ENCODE results near the gene BRD4. TPM values are rescaled to one million over a fixed set of nuclear protein-coding genes. Genes with fewer than 3 reads are reported as not detected.

Gene BRD4
- total and polyA plus RNA-seq, 2 of the 13 experiments (the other 11 are each of a cell fraction or from before 2014, with no cell fraction given): 10.5 to 11.4 TPM

DNA sequence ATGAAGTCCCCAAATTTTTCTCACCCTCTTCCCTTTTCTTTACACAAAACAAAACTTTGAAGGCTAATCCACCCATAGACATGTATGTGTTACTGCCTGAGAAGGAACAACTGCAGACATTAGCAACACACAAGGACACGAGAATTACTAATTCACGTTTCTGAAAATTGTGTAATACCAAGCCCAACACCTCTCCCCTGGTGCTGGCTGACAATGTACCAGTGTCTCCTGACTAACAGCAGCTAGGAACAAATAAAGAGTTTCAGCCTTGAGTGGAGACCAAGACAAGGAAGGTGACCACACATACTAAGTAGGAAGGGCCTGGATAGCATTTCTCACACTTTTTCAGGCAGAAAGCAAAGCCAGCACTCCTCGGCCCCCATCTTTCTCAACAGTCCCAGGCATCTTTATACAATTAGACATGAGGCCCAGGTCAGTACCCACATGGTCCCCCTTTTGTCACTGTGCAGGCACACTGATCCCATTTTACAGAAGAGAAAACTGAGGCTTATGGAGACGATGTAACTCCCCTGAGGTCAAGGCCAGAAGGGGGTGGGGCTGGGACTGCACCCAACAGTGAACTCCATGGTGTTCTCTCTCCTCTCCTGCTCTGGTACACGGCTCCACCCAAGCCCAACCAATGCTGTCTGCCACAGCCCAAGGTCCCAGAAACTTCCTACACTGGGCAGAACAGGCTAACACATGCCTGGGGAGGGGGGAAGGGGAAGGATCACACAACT is 8.7 kb downstream of the BRD4 start (continued):
- TF ChIP-seq, protein P1, sequence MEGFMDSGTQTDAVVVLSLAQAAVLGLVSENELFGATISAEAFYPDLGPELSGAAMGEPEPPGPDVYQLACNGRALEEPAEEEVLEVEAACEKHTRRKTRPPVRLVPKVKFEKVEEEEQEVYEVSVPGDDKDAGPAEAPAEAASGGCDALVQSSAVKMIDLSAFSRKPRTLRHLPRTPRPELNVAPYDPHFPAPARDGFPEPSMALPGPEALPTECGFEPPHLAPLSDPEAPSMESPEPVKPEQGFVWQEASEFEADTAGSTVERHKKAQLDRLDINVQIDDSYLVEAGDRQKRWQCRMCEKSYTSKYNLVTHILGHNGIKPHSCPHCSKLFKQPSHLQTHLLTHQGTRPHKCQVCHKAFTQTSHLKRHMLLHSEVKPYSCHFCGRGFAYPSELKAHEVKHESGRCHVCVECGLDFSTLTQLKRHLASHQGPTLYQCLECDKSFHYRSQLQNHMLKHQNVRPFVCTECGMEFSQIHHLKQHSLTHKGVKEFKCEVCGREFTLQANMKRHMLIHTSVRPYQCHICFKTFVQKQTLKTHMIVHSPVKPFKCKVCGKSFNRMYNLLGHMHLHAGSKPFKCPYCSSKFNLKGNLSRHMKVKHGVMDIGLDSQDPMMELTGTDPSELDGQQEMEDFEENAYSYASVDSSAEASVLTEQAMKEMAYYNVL (CRISPR knock-in tag; IDR thresholded peaks at IDR 0.05; ENCODE audit: borderline replicate concordance): no peak
- TF ChIP-seq FOXA3 (CRISPR knock-in tag; IDR thresholded peaks at IDR 0.05) (no peak), NCOA2 (CRISPR knock-in tag; IDR thresholded peaks at IDR 0.05) (no peak), PCBP1 (IDR thresholded peaks at IDR 0.05; ENCODE audit: borderline replicate concordance, low read depth, low read length) (no peak), XBP1 (CRISPR knock-in tag; IDR thresholded peaks at IDR 0.05) (no peak), ZNF17 (CRISPR knock-in tag; IDR thresholded peaks at IDR 0.05) (no peak), MEF2D (CRISPR knock-in tag; IDR thresholded peaks at IDR 0.05) (0 out of 2 replicates have a peak, but pooled peaks have one; percentile 34), ZBTB7A (CRISPR knock-in tag; IDR thresholded peaks at IDR 0.05) (no peak), SOX6 (IDR thresholded peaks at IDR 0.05) (no peak), SOX6 (CRISPR knock-in tag; IDR thresholded peaks at IDR 0.05) (0 out of 2 replicates have a peak, but pooled peaks have one; percentile 13), TRIM24 (CRISPR knock-in tag; IDR thresholded peaks at IDR 0.05) (no peak), ZNF282 (IDR thresholded peaks at IDR 0.05; ENCODE audit: partially characterized antibody) (no peak), AKAP8 (CRISPR knock-in tag; IDR thresholded peaks at IDR 0.05) (no peak), SYNCRIP (IDR thresholded peaks at IDR 0.05; ENCODE audit: insufficient read depth, low read depth, low read length) (no peak), ERF (CRISPR knock-in tag; IDR thresholded peaks at IDR 0.05) (no peak), ATF7 (IDR thresholded peaks at IDR 0.05) (no peak), ATF7 (CRISPR knock-in tag; IDR thresholded peaks at IDR 0.05) (no peak), IKZF4 (CRISPR knock-in tag; IDR thresholded peaks at IDR 0.05; ENCODE audit: borderline replicate concordance, low read depth, not compliant biosample characterization) (no peak), NPAS2 (CRISPR knock-in tag; IDR thresholded peaks at IDR 0.05; ENCODE audit: borderline replicate concordance) (no peak), HHEX (CRISPR knock-in tag; IDR thresholded peaks at IDR 0.05) (no peak)
- TF ChIP-seq, protein P2, sequence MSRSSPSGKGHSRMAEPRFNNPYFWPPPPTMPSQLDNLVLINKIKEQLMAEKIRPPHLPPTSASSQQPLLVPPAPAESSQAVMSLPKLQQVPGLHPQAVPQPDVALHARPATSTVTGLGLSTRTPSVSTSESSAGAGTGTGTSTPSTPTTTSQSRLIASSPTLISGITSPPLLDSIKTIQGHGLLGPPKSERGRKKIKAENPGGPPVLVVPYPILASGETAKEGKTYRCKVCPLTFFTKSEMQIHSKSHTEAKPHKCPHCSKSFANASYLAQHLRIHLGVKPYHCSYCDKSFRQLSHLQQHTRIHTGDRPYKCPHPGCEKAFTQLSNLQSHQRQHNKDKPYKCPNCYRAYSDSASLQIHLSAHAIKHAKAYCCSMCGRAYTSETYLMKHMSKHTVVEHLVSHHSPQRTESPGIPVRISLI (CRISPR knock-in tag; IDR thresholded peaks at IDR 0.05; ENCODE audit: borderline replicate concordance): no peak
- TF ChIP-seq, protein P3, sequence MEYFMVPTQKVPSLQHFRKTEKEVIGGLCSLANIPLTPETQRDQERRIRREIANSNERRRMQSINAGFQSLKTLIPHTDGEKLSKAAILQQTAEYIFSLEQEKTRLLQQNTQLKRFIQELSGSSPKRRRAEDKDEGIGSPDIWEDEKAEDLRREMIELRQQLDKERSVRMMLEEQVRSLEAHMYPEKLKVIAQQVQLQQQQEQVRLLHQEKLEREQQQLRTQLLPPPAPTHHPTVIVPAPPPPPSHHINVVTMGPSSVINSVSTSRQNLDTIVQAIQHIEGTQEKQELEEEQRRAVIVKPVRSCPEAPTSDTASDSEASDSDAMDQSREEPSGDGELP (IDR thresholded peaks at IDR 0.05; ENCODE audit: borderline replicate concordance, low read depth): no peak
- TF ChIP-seq, protein P4, sequence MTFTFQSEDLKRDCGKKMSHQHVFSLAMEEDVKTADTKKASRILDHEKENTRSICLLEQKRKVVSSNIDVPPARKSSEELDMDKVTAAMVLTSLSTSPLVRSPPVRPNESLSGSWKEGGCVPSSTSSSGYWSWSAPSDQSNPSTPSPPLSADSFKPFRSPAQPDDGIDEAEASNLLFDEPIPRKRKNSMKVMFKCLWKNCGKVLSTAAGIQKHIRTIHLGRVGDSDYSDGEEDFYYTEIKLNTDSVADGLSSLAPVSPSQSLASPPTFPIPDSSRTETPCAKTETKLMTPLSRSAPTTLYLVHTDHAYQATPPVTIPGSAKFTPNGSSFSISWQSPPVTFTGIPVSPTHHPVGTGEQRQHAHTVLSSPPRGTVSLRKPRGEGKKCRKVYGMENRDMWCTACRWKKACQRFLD (CRISPR knock-in tag; IDR thresholded peaks at IDR 0.05; ENCODE audit: borderline replicate concordance): no peak
- TF ChIP-seq, protein P5, sequence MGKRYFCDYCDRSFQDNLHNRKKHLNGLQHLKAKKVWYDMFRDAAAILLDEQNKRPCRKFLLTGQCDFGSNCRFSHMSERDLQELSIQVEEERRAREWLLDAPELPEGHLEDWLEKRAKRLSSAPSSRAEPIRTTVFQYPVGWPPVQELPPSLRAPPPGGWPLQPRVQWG (CRISPR knock-in tag; IDR thresholded peaks at IDR 0.05; ENCODE audit: borderline replicate concordance, low read depth): no peak
- TF ChIP-seq, protein P6, sequence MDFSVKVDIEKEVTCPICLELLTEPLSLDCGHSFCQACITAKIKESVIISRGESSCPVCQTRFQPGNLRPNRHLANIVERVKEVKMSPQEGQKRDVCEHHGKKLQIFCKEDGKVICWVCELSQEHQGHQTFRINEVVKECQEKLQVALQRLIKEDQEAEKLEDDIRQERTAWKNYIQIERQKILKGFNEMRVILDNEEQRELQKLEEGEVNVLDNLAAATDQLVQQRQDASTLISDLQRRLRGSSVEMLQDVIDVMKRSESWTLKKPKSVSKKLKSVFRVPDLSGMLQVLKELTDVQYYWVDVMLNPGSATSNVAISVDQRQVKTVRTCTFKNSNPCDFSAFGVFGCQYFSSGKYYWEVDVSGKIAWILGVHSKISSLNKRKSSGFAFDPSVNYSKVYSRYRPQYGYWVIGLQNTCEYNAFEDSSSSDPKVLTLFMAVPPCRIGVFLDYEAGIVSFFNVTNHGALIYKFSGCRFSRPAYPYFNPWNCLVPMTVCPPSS (IDR thresholded peaks at IDR 0.05): no peak
